Mucosa of rectum (tissue), 2 donors: ENCODE results near the gene CTNND2.
"Not testable (repeated sequence)": the region's sequence is repeated elsewhere in the genome, so short reads cannot be mapped to it uniquely, and the experiment has no call there.

Source experiments
- H3K27ac ChIP-seq, 2 donors: one replicate each; pipeline ENCODE4 v1.7.0; 2013; ENCODE audit warnings: inconsistent platforms in 2 of 2, low read depth in 2 of 2, low read length in 2 of 2
- H3K27me3 ChIP-seq, 2 donors: one replicate each; pipeline ENCODE4 v1.7.0; 2013; ENCODE audit warnings: low read length in 2 of 2; ENCODE audit not compliant: control insufficient read depth in 2 of 2, insufficient read depth in 2 of 2
- H3K36me3 ChIP-seq, 2 donors: one replicate each; pipeline ENCODE4 v1.7.0; 2013; ENCODE audit warnings: low read length in 2 of 2; ENCODE audit not compliant: control insufficient read depth in 2 of 2, insufficient read depth in 2 of 2
- H3K4me1 ChIP-seq, 2 donors: one replicate each; pipeline ENCODE4 v1.7.0; 2013; ENCODE audit warnings: low read length in 2 of 2, mild to moderate bottlenecking in 1 of 2; ENCODE audit not compliant: control insufficient read depth in 2 of 2, insufficient read depth in 2 of 2
- H3K4me3 ChIP-seq, 2 donors: one replicate each; pipeline ENCODE4 v1.7.0; 2013; ENCODE audit warnings: low read length in 2 of 2
- H3K9ac ChIP-seq, 2 donors: one replicate each; pipeline ENCODE4 v1.7.0; 2013; ENCODE audit warnings: low read length in 2 of 2, low read depth in 1 of 2, mild to moderate bottlenecking in 1 of 2
- H3K9me3 ChIP-seq, 2 donors: one replicate each; pipeline ENCODE4 v1.7.0; 2013; ENCODE audit warnings: low read length in 2 of 2; ENCODE audit not compliant: control insufficient read depth in 2 of 2
- donor health status: healthy.
- donor health status: Normal muscosa, but diverticular disease.

Gene CTNND2

GRCh38 chr5:11851416-11851815 lies 52.8 kb downstream of the CTNND2 start:
- no peak overlapping the region for H3K9ac ChIP-seq
- H3K4me3 ChIP-seq = no peak overlapping the region
- H3K4me1 ChIP-seq = no peaks in the 10 kb centered on the region
- H3K9me3 ChIP-seq = no peaks in the 10 kb centered on the region
- no peak overlapping the region for H3K27ac ChIP-seq
- no peaks in the 10 kb centered on the region for H3K36me3 ChIP-seq
- H3K27me3 ChIP-seq = no peaks in the 10 kb centered on the region

GRCh38 chr5:11828566-11828965 lies 75.7 kb downstream of the CTNND2 start:
- not testable (repeated sequence) for H3K4me1 ChIP-seq, H3K36me3 ChIP-seq, H3K4me3 ChIP-seq

GRCh38 chr5:11822598-11822997 lies 81.6 kb downstream of the CTNND2 start:
- Histone ChIP-seq H3K4me3 (no peak overlapping the region), H3K27ac (no peak overlapping the region), H3K9me3 (no peaks in the 10 kb centered on the region), H3K4me1 (no peaks in the 10 kb centered on the region), H3K36me3 (no peaks in the 10 kb centered on the region), H3K9ac (no peak overlapping the region), H3K27me3 (no peaks in the 10 kb centered on the region)

More at GRCh38 chr5:11828566-11828965, 75.7 kb downstream of the CTNND2 start:
- H3K9me3 ChIP-seq, H3K27me3 ChIP-seq, H3K9ac ChIP-seq, H3K27ac ChIP-seq: not testable (repeated sequence)

GRCh38 chr5:11815916-11816315 lies 88.3 kb downstream of the CTNND2 start:
- Histone ChIP-seq H3K9ac (no peak overlapping the region), H3K27ac (no peak overlapping the region), H3K36me3 (no peaks in the 10 kb centered on the region), H3K9me3 (no peaks in the 10 kb centered on the region), H3K27me3 (no peaks in the 10 kb centered on the region), H3K4me3 (no peak overlapping the region), H3K4me1 (no peaks in the 10 kb centered on the region)

GRCh38 chr5:11815481-11815880 lies 88.8 kb downstream of the CTNND2 start:
- Histone ChIP-seq H3K9ac (no peak overlapping the region), H3K4me1 (no peaks in the 10 kb centered on the region), H3K9me3 (no peaks in the 10 kb centered on the region), H3K27me3 (no peaks in the 10 kb centered on the region), H3K4me3 (no peak overlapping the region), H3K36me3 (no peaks in the 10 kb centered on the region), H3K27ac (no peak overlapping the region)

- H3K4me3 ChIP-seq = no peak overlapping the region
- H3K9me3 ChIP-seq = no peaks in the 10 kb centered on the region
- no peaks in the 10 kb centered on the region for H3K36me3 ChIP-seq
- H3K4me1 ChIP-seq = no peaks in the 10 kb centered on the region
- no peaks in the 10 kb centered on the region for H3K27me3 ChIP-seq
- H3K9ac ChIP-seq = no peak overlapping the region
- no peak overlapping the region for H3K27ac ChIP-seq
Measured at GRCh38 chr5:11814373-11814772, 89.9 kb downstream of the CTNND2 start.

- no peaks in the 10 kb centered on the region for H3K27me3 ChIP-seq
- H3K36me3 ChIP-seq = no peaks in the 10 kb centered on the region
- peaks cover 0 to 2% of the 10 kb centered on the region in 2 donors for H3K9me3 ChIP-seq
- H3K4me3 ChIP-seq = no peak overlapping the region
- H3K4me1 ChIP-seq = no peaks in the 10 kb centered on the region
- no peak overlapping the region for H3K27ac ChIP-seq
- no peak overlapping the region for H3K9ac ChIP-seq
Measured at GRCh38 chr5:11809407-11809806, 94.8 kb downstream of the CTNND2 start.

- H3K27me3 ChIP-seq = no peaks in the 10 kb centered on the region
- H3K9me3 ChIP-seq = peaks cover 0 to 2% of the 10 kb centered on the region in 2 donors
- H3K27ac ChIP-seq = no peak overlapping the region
- no peaks in the 10 kb centered on the region for H3K4me1 ChIP-seq
- no peak overlapping the region for H3K4me3 ChIP-seq
- no peak overlapping the region for H3K9ac ChIP-seq
- no peaks in the 10 kb centered on the region for H3K36me3 ChIP-seq
Measured at GRCh38 chr5:11803436-11803835, 100.8 kb downstream of the CTNND2 start.

GRCh38 chr5:11801061-11801460 lies 103.2 kb downstream of the CTNND2 start:
- Histone ChIP-seq H3K27me3 (no peaks in the 10 kb centered on the region), H3K4me1 (no peaks in the 10 kb centered on the region), H3K9ac (no peak overlapping the region), H3K4me3 (no peak overlapping the region), H3K9me3 (peaks cover 0 to 2% of the 10 kb centered on the region in 2 donors), H3K27ac (no peak overlapping the region), H3K36me3 (no peaks in the 10 kb centered on the region)

GRCh38 chr5:11797132-11797531 lies 107.1 kb downstream of the CTNND2 start:
- Histone ChIP-seq H3K9ac (no peak overlapping the region), H3K27ac (no peak overlapping the region), H3K36me3 (no peaks in the 10 kb centered on the region), H3K4me1 (no peaks in the 10 kb centered on the region), H3K4me3 (no peak overlapping the region), H3K27me3 (no peaks in the 10 kb centered on the region), H3K9me3 (no peaks in the 10 kb centered on the region)

GRCh38 chr5:11793396-11793795 lies 110.8 kb downstream of the CTNND2 start:
- no peak overlapping the region for H3K27ac ChIP-seq
- H3K4me3 ChIP-seq = no peak overlapping the region
- H3K9ac ChIP-seq = no peak overlapping the region
- H3K36me3 ChIP-seq = no peaks in the 10 kb centered on the region
- no peaks in the 10 kb centered on the region for H3K4me1 ChIP-seq
- H3K27me3 ChIP-seq = no peaks in the 10 kb centered on the region
- no peaks in the 10 kb centered on the region for H3K9me3 ChIP-seq
